Measurements from ENCODE around the gene ADAMTSL1.

ADAMTSL1 gene

GRCh38 chr9:18604767-18605730 lies 131.1 kb downstream of the ADAMTSL1 start:
- DNase-seq (ENCODE audit: low read depth in 1 of 2, low spot score in 1 of 2), result no peak

GRCh38 chr9:18605766-18606180 lies 131.8 kb downstream of the ADAMTSL1 start:
- DNase-seq (ENCODE audit: low read depth in 1 of 2, low spot score in 1 of 2), result no peak

DNA sequence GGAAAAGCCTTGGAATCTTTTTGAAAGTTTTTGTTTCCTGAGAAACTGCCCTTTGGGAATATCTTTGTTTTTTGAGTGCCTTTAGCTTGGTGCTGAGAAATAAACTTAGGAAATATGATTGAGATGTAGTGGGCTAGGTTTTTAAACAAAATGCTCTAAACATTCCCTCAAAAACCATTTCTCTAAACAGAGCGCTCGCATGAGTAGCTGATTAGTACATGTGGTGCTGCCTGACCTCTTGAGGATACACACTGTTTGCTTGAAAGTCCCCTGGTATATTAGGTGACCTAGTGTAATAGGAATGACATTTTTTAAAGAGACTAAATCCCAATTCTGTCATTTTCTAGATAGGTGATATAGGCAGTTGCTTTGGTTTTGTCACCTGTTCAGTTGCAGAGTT lies 132.3 kb downstream of the ADAMTSL1 start:
- DNase-seq (ENCODE audit: low read depth in 1 of 2, low spot score in 1 of 2), result no peak

DNA sequence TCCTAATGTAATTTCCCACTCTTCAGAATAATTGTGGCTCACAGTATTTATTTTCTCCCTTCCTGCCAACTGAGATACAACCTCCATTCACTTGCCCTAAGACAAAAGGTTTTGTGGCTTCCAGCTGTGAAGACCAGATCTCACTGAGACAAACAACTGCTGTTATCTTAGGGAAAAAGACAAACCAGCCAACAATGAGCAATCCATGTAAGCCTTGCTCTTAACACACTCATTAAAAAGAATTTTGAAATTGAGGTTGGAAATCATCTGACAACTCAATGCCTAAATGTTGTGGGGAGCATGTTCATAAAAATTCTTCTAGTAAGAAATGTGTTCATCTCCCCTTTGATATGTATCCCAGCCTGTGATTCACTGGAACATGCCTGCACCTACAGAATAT lies 132.9 kb downstream of the ADAMTSL1 start:
- DNase-seq (ENCODE audit: low read depth in 1 of 2, low spot score in 1 of 2), result no peak

- DNase-seq (ENCODE audit: low read depth in 1 of 2, low spot score in 1 of 2), result no peak
Observed at GRCh38 chr9:18608371-18608770, 134.4 kb downstream of the ADAMTSL1 start.

DNA sequence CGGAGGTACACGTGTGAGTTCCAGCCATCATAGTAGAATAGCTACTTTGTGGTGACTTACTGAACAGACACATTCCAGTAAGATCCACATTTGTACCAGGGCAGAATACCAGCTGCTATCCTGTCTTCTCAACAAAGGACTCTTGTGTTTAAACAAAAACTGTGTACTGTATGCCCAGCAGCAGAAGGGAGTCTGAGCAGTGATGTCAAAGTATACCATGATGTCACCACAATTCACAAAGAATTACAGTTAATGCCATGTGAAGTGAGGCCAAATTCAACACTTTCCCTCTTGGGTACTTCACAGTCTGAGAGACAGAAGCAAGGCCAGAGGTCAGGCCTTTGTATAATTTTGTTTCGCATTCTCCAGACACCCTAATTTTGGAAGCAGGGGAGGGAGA lies 137.0 kb downstream of the ADAMTSL1 start:
- DNase-seq (ENCODE audit: low read depth in 1 of 2, low spot score in 1 of 2), result no peak

DNA sequence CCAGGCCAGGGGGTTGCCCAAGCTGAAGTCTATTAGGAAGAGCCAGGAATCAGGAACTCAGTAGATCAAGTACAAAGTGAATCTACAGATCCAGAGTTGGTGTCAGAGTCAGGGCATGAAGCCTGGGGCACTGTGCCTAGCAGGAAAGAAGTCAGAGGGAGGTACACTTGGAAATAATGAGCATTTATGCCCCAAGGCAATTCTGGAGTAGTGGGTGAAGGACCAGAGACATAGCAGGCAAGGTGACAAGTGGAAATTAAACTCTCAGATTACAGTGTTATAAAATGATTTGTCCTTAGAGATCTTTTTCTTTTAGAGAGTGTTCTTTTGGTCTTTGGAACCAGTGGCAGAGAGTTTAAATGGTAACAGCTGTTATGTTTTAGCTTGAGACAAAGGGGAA lies 138.0 kb downstream of the ADAMTSL1 start:
- no peak for DNase-seq (ENCODE audit: low read depth in 1 of 2, low spot score in 1 of 2)

- DNase-seq (ENCODE audit: low read depth in 1 of 2, low spot score in 1 of 2), result no peak
Observed at GRCh38 chr9:18614116-18614515, 140.2 kb downstream of the ADAMTSL1 start.

DNA sequence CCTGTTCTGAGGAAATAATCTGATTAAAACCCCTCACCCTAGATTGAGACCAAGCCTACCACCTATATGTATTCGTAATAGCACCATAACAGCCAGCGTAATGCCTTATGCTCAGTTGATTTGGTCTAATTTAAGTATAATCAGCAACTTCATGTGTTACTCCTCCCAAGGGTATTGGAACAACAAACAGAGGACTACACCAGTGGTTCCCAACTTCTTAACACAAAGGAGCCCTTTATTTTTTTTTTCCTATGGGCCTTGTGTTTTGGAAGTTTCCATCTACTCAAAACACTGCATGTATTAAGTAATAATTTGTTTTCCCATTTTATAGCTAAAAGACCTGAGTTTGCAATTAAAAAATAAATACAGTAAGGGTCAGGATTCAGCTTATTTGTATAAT lies 140.7 kb downstream of the ADAMTSL1 start:
- DNase-seq (ENCODE audit: low read depth in 1 of 2, low spot score in 1 of 2), result no peak

GRCh38 chr9:18616976-18617375 lies 143.0 kb downstream of the ADAMTSL1 start:
- no peak for DNase-seq (ENCODE audit: low read depth in 1 of 2, low spot score in 1 of 2)

DNA sequence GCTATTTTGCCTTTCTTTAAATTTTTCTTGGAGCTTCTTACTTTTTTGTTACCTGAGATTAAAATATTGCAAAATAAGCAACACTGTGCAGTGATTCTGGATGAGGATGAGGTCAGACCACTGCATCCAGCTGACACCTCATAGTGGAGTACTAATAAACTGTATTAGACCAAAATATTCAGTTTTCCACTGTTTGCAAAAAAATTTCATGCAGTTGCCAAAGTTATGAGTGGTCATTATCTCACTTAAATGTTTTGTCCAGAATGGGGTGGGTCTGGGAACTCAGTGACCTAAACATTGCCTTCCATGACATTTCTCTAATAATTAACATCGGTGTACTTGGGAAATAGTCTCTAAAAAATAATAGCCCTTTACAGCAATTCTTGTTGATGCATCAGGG lies 143.8 kb downstream of the ADAMTSL1 start:
- no peak for DNase-seq (ENCODE audit: low read depth in 1 of 2, low spot score in 1 of 2)

DNA sequence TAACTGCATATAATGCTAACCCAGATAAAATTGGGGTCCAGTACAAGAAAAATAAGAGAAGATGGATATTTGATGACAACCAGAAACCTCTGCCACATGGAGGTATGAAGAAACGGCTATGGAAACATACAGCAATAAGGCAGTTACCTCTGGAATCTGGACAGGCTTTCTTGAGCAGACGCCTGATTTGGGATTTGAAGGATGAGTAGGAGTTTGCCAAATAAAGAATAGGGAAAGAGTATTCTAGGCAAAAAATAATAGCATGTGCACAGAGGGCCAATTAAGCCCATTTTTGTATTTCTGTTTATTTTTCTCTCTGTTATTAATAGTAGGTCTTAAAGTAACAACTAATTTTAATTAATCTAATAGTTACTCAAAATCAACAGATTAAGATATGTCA lies 144.9 kb downstream of the ADAMTSL1 start:
- no peak for DNase-seq (ENCODE audit: low read depth in 1 of 2, low spot score in 1 of 2)

- no peak for DNase-seq (ENCODE audit: low read depth in 1 of 2, low spot score in 1 of 2)
Observed at GRCh38 chr9:18622186-18622836, 148.4 kb downstream of the ADAMTSL1 start.

- DNase-seq (ENCODE audit: low read depth in 1 of 2, low spot score in 1 of 2), result no peak
Observed at GRCh38 chr9:18623221-18624079, 149.5 kb downstream of the ADAMTSL1 start.

DNA sequence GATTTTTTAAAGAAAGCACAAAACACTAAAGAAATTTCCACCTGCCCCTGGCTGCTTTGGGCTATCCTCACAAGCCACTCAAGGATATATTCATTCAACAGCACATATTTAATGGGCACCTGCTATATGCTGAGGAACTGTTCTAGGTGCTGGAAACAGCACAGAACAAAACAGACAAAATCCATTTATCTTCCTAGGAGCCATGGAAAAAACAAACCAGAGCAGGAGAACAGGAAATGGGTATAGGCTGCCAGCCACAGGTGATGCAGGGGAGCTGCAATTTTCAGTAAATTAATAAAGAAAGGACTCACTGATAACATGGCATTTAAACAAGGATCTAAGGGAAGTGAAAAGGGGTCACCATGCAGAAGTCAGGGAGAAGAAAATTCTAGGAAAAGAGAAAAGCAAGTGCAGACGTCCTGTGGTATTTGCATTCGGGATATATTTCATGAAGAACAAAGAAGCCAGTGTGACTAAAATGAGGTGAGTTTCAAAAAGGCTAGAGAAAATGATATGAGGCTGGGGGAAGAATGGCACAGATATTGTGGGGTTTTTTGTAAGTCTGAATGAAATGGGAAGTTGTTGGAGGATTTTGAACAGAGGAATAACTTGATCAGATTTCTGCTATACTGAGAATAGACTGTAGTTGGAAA lies 152.2 kb downstream of the ADAMTSL1 start:
- DNase-seq (ENCODE audit: low read depth in 1 of 2, low spot score in 1 of 2), result no peak

- DNase-seq (ENCODE audit: low read depth in 1 of 2, low spot score in 1 of 2), result no peak
Observed at GRCh38 chr9:18629136-18629535, 155.2 kb downstream of the ADAMTSL1 start.

GRCh38 chr9:18632632-18633403 lies 158.9 kb downstream of the ADAMTSL1 start:
- no peak for DNase-seq (ENCODE audit: low read depth in 1 of 2, low spot score in 1 of 2)

- no peak for DNase-seq (ENCODE audit: low read depth in 1 of 2, low spot score in 1 of 2)
Observed at GRCh38 chr9:18636781-18637180, 162.8 kb downstream of the ADAMTSL1 start.

- DNase-seq (ENCODE audit: low read depth in 1 of 2, low spot score in 1 of 2), result no peak
Observed at GRCh38 chr9:18638371-18639249, 164.7 kb downstream of the ADAMTSL1 start.
